AG10803 (cell line): Measurements from ENCODE around the gene PIGS.

Experiments used
- DNase-seq: peaks from one replicate; pipeline ENCODE4 v3.0.0; 2010; ENCODE audit warnings: low read depth
- H3K4me3 ChIP-seq: 2 replicates; pipeline ENCODE4 v1.5.1; 2011; ENCODE audit warnings: mild to moderate bottlenecking, low read length, control low read depth
- TF ChIP-seq, protein P1 (sequence below): conservative IDR thresholded peaks from 2 replicates; pipeline ENCODE4 v1.5.1; 2011; ENCODE audit warnings: mild to moderate bottlenecking, low read length, control low read depth, inconsistent platforms

Gene PIGS

DNA sequence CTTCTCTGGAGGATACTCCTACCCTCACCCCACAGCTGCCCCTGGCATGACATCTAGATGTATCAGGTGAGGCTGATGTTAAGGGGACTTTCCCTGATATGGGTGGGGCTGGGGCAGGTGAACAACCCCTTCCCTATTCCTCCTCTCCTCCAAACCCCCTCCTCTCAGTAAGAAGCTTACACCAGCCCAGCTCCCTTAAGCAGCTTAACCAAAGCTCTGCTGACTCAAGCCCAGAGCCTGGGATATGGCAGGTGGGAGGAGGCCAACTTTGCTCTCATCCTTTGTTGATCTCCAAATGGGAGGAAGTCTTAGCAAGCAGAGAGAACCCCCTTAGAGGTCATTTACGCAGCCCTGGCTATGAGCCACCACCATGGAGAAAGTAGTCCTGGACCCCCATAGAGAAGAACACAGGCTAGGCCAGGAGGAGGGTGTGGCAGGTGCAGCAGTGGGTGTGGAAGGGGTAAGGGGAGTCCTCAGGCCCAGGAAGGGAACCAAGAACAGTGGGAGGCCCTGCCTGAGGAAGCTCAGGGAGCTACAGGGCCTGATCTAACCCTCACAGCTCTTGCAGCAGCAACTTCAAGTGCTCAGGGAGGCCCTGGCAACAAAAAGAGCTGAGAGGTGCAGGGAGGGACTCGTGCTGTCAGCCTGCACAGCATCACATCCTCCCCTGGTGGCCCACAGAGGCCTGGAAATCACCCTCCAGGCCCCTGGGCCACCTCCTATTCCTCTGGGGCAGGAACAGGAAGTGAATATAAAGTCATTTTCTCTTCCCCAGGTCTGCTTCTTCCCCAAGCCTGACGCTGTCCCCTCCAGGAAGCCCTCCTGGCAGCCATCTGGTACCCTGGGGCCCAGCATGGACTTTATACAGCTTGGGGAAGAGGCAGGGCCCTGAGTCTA, 21.8 kb downstream of the PIGS start:
- no peak for DNase-seq
- TF ChIP-seq, protein P1, sequence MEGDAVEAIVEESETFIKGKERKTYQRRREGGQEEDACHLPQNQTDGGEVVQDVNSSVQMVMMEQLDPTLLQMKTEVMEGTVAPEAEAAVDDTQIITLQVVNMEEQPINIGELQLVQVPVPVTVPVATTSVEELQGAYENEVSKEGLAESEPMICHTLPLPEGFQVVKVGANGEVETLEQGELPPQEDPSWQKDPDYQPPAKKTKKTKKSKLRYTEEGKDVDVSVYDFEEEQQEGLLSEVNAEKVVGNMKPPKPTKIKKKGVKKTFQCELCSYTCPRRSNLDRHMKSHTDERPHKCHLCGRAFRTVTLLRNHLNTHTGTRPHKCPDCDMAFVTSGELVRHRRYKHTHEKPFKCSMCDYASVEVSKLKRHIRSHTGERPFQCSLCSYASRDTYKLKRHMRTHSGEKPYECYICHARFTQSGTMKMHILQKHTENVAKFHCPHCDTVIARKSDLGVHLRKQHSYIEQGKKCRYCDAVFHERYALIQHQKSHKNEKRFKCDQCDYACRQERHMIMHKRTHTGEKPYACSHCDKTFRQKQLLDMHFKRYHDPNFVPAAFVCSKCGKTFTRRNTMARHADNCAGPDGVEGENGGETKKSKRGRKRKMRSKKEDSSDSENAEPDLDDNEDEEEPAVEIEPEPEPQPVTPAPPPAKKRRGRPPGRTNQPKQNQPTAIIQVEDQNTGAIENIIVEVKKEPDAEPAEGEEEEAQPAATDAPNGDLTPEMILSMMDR: no peak
- no peak overlapping the region for H3K4me3 ChIP-seq

DNA sequence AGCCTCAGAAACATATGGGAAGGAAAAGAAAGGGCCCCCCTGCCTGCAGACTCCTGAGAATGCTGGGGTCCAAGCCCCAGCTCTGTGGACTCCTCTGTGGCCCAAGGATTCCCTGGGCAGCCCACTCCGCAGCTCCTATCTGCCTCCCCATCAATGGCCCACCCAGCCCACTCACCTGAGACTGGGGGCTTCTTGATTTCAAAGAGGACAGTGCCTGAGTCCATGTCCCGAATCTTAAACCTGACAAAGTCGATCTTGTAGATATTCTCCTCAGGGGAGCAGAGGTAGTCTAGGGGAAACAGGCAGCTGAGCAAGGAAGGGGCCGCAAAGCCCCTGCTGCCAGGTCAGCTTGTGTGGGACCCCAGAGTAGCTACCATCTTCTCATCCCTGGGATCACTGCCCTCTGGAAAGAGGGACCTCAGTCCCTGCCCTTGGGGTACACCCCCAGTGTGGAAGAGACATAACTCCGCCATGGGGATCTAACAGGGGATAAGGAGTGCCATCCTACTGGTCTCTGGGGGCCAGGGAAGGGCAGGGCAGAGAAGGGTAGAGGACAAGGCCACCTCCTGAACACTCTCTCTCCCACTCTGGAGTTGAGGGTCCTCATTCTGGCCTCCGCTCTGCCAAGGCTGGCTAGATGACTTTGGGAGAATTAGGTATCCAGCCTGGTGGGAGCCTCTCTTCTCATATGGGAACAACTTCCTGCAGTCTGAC, 22.8 kb downstream of the PIGS start:
- H3K4me3 ChIP-seq: no peak overlapping the region
- DNase-seq: no peak
- TF ChIP-seq, protein P1: no peak

DNA sequence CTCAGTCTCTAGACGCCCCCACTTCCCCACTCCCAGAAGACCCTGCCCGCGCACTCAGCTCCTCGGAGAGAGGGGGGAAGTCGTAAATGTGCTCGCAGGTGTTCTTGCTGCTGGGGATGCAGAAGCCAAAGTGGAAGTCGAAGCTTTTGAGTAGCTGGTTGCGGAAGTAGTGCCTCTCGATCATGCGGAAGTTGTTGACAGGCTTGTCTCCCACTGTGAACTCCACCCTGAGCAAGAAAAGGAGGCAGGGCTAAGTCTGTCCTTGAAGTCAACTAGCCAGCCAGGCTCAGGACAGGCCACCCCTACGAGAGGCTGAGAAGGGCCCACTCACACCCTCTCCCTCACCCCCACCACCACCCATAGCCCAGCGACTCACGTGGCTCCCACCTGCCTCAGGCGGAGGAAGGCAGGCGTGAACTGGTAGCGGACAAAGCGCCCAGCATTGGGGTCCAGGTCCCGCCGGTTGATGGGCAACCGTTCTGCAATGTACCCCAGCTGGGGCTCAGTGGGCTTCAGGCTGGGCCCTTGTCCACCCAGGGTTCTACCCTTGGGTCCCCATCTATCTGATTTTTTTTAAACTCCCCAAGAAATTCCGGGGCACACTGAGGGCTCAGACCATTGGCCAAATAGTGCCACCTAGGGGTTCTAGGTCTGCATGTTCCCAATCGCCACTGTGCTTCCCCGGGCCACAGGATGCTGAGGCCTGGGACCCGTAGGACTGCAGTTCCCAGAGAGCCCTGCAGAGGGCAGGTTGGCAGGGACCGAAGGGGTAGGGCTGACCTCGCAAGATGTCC, 23.5 kb downstream of the PIGS start:
- H3K4me3 ChIP-seq: no peak overlapping the region
- DNase-seq: peak; percentile 57
- TF ChIP-seq, protein P1: peak; percentile 78

DNA sequence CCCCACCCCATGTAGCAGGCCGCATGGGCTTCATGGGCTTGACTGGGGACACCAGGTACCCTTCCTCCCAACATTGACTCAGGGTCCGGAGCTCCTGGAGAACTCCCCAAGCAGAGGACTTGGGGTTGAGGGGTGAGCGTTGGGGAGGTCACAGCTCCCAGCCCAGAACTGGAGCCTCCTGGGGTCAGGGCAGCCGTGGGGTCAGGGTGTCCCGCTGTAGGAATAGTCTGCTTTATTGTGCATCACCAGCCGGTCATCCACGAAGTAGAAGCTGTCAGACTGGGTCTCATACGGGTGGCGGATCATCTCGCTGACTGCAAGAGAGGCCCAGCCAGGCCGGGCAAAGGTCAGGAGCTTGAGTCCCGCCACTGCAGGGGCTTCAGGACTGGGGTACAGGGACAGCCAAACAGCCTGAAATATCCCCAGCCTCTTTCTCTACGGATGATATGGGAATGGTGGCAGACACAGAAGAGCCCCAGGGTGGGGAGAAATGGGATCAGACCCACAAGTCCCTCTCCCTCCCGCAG, 24.2 kb downstream of the PIGS start:
- no peak for DNase-seq
- no peak overlapping the region for H3K4me3 ChIP-seq
- TF ChIP-seq, protein P1: no peak

DNA sequence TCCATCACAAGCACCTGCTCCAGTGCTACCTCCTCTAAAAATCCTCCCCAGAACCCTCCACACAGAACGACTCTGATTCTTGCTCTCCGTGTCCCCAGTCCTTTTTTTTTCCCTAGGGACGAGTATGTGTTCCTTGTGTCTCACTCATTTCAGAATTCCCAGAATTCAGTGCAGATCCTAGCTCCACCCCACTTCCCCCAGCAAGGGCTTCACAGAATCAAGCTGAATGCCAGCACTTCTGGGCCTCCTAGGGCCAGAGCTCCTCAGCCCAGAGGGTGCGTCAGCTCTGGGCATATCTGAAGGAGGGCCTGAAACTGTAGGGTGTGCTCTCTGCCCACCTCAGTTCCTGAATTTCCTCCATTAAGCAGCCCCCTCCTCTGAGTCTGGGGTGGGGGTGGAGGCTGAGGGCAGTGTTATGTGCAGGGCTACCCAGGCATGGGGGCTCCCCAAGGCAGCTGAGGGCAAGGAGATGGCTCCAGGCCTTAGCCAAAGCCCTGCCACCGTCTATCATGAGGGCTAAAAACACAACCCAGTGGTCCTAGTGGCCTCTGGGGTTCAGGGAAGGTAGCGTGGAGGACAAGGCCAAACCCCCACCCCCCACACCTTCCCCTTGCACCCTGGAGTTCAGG, 25.4 kb downstream of the PIGS start:
- H3K4me3 ChIP-seq: no peak overlapping the region
- TF ChIP-seq, protein P1: no peak
- DNase-seq: no peak

DNA sequence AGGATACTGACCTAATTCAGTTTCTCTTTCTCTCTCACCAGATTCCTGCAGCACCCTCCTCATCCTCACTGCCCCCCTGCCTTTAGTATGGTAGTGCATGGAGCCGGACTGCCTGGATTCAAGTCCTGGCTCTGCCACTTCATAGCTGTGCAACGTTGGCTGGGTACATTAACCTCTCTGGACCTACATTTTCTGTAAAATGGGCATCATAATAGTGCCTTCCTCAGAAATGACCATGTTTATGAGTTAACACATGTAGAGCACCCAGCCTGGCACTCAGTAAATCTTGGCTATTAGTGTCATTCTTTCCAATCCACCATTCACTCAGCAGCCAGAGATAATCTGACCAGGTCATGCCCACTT, 26.2 kb downstream of the PIGS start:
- no peak overlapping the region for H3K4me3 ChIP-seq
- DNase-seq: no peak
- TF ChIP-seq, protein P1: no peak
